K562 (cell line): ENCODE results near the gene FAM53C. TPM values are rescaled to one million over a fixed set of nuclear protein-coding genes. Genes with fewer than 3 reads are reported as not detected.

ENCODE experiments used
- CBX1 ChIP-seq: sonication (generic); IDR thresholded peaks from 2 replicates; pipeline ENCODE4 v1.6.1; 2016; ENCODE audit warnings: antibody characterized with exemption, low read depth, mild to moderate bottlenecking
- CHD4 ChIP-seq: fragments of 200-600 bp; sonication (generic); IDR thresholded peaks from 3 replicates; pipeline ENCODE4 v1.6.1; 2012; ENCODE audit warnings: low read depth, mild to moderate bottlenecking, mixed read lengths, low read length, inconsistent platforms; ENCODE audit not compliant: insufficient read depth, insufficient replicate concordance, poor library complexity, severe bottlenecking
- CSDE1 ChIP-seq, 2 experiments: fragments of 450-650 bp; IDR thresholded peaks; 2 replicates each; pipeline ENCODE4 v1.6.1; 2016; ENCODE audit warnings: mild to moderate bottlenecking in 1 of 2
- DACH1 ChIP-seq: fragments of 450-650 bp; IDR thresholded peaks from 2 replicates; pipeline ENCODE4 v1.6.1; 2018; ENCODE audit not compliant: partially characterized antibody
- EGR1 ChIP-seq: fragments of 450-650 bp; conservative IDR thresholded peaks from 2 replicates; pipeline ENCODE4 v1.6.1; 2017; ENCODE audit warnings: mild to moderate bottlenecking
- ELF1 ChIP-seq: fragments of 200-800 bp; sonication (Bioruptor generic); IDR thresholded peaks from 2 replicates; pipeline ENCODE4 v1.6.1; 2016; ENCODE audit warnings: missing genetic modification characterization, missing compliant biosample characterization
- ETV1 ChIP-seq: fragments of 450-650 bp; conservative IDR thresholded peaks from 2 replicates; pipeline ENCODE4 v1.6.1; 2016; ENCODE audit warnings: missing genetic modification characterization, control low read depth, low read depth, missing compliant biosample characterization
- FIP1L1 ChIP-seq: fragments of 200-400 bp; formaldehyde crosslinking; IDR thresholded peaks from 2 replicates; pipeline ENCODE4 v1.6.1; 2018; ENCODE audit warnings: mild to moderate bottlenecking, low read depth, low read length; ENCODE audit not compliant: poor library complexity, severe bottlenecking
- GTF2A2 ChIP-seq: IDR thresholded peaks from 2 replicates; pipeline ENCODE4 v1.6.1; 2016; ENCODE audit warnings: mild to moderate bottlenecking, missing genetic modification characterization, missing compliant biosample characterization
- GTF3C2 ChIP-seq: IDR thresholded peaks from 3 replicates; pipeline ENCODE4 v1.6.1; 2011; ENCODE audit warnings: borderline replicate concordance, mild to moderate bottlenecking, moderate library complexity; ENCODE audit not compliant: insufficient read length; ENCODE audit errors: extremely low read depth
- HNRNPH1 ChIP-seq: fragments of 200-400 bp; formaldehyde crosslinking; optimal IDR thresholded peaks from 2 replicates; pipeline ENCODE3; 2017; ENCODE audit warnings: low read depth, mild to moderate bottlenecking, low read length, moderate library complexity
- IFI16 ChIP-seq: fragments of 250-450 bp; sonication (Bioruptor Pico); IDR thresholded peaks from 2 replicates; pipeline ENCODE4 v2.1.2; 2022; ENCODE audit warnings: mild to moderate bottlenecking, inconsistent platforms
- SLC30A9 ChIP-seq: fragments of 250-450 bp; sonication (Bioruptor Pico); IDR thresholded peaks from 2 replicates; pipeline ENCODE4 v1.8.0; 2022; ENCODE audit warnings: mild to moderate bottlenecking, moderate library complexity
- SMAD3 ChIP-seq: fragments of 450-650 bp; formaldehyde crosslinking; conservative IDR thresholded peaks from 2 replicates; pipeline ENCODE4 v1.4.0; 2020; ENCODE audit warnings: mild to moderate bottlenecking
- TAF7 ChIP-seq: fragments of 450-650 bp; IDR thresholded peaks from 2 replicates; pipeline ENCODE4 v1.6.1; 2016; ENCODE audit warnings: missing genetic modification characterization, missing compliant biosample characterization
- TRIM25 ChIP-seq: fragments of 450-650 bp; IDR thresholded peaks from 2 replicates; pipeline ENCODE4 v1.7.0; 2016; ENCODE audit warnings: borderline replicate concordance
- ZNF551 ChIP-seq: fragments of 250-450 bp; sonication (Bioruptor Pico); IDR thresholded peaks from 2 replicates; pipeline ENCODE4 v1.5.0; 2021; ENCODE audit warnings: mild to moderate bottlenecking, moderate library complexity
- ZNF766 ChIP-seq: fragments of 200-800 bp; sonication (Bioruptor generic); conservative IDR thresholded peaks from 2 replicates; pipeline ENCODE4 v1.6.1; 2016; ENCODE audit warnings: missing genetic modification characterization, missing compliant biosample characterization
- polyA plus RNA-seq, 8 experiments: library from polyadenylated mRNA; depleted of rRNA in 4 of 8; stranded (reverse) in 5 of 8; unstranded in 3 of 8; fragments of >200 nt; fragmentation: Nextera tagmentation in 2 of 8; fragmentation: Illumina TruSeq in 1 of 8; extraction: Ambion mirVana in 2 of 8; extraction: Trizol in 1 of 8; gene quantifications; 2 replicates each; pipeline versions ENCODE4 v1.2.1 to v1.2.3, GENCODE V29; 2011 to 2014; ENCODE audit warnings: inconsistent platforms in 1 of 8, missing spikeins in 1 of 8
- total RNA-seq, 7 experiments: library from RNA; depleted of rRNA in 6 of 7; stranded (reverse); fragments of >200 nt in 6 of 7; fragmentation: Illumina TruSeq in 2 of 7; extraction: Trizol in 2 of 7; gene quantifications; 2 replicates each; pipeline versions ENCODE4 v1.2.1 to v1.2.3, GENCODE V29; 2011 to 2021; ENCODE audit warnings: low replicate concordance in 1 of 7
- TF ChIP-seq, protein P1 (sequence below), 2 experiments: fragments of 450-650 bp in 1 of 2; IDR thresholded peaks; 2 replicates each; pipeline ENCODE4 v1.6.1; 2011 to 2017; ENCODE audit warnings: low read depth in 2 of 2, antibody characterized with exemption in 1 of 2, borderline replicate concordance in 1 of 2, low read length in 1 of 2, mild to moderate bottlenecking in 1 of 2, mixed read lengths in 1 of 2; ENCODE audit not compliant: control insufficient read depth in 1 of 2

Gene FAM53C
- total and polyA plus RNA-seq, 9 of the 15 experiments (the other 6 are each of a cell fraction or from before 2014, with no cell fraction given) = 9.7 to 38.5 (median 25.2) TPM

- TF ChIP-seq GTF3C2 (no peak), CHD4 (no peak), EGR1 (no peak), IFI16 (CRISPR knock-in tag) (no peak), SMAD3 (CRISPR knock-in tag) (no peak), TRIM25 (no peak), ETV1 (tag) (no peak), CSDE1 (IDR thresholded peaks at IDR 0.05) (peak in 1 of 2 experiments; percentile 53; a peak in 1 of 4 replicates), DACH1 (no peak), FIP1L1 (no peak), CBX1 (no peak), TAF7 (tag) (0 out of 2 replicates have a peak, but pooled peaks have one; percentile 62), ELF1 (tag) (no peak), HNRNPH1 (no peak), ZNF766 (CRISPR knock-in tag) (no peak), SLC30A9 (CRISPR knock-in tag) (no peak), GTF2A2 (no peak), ZNF551 (no peak)
- TF ChIP-seq, protein P1, sequence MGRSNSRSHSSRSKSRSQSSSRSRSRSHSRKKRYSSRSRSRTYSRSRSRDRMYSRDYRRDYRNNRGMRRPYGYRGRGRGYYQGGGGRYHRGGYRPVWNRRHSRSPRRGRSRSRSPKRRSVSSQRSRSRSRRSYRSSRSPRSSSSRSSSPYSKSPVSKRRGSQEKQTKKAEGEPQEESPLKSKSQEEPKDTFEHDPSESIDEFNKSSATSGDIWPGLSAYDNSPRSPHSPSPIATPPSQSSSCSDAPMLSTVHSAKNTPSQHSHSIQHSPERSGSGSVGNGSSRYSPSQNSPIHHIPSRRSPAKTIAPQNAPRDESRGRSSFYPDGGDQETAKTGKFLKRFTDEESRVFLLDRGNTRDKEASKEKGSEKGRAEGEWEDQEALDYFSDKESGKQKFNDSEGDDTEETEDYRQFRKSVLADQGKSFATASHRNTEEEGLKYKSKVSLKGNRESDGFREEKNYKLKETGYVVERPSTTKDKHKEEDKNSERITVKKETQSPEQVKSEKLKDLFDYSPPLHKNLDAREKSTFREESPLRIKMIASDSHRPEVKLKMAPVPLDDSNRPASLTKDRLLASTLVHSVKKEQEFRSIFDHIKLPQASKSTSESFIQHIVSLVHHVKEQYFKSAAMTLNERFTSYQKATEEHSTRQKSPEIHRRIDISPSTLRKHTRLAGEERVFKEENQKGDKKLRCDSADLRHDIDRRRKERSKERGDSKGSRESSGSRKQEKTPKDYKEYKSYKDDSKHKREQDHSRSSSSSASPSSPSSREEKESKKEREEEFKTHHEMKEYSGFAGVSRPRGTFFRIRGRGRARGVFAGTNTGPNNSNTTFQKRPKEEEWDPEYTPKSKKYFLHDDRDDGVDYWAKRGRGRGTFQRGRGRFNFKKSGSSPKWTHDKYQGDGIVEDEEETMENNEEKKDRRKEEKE (IDR thresholded peaks at IDR 0.05; ENCODE audit: borderline replicate concordance in 1 of 2, control insufficient read depth in 1 of 2, low read depth in 2 of 2, low read length in 1 of 2) = no peak
These were observed 6.4 kb upstream of the FAM53C start, which contains the start of gene CDC25C (continued) for GRCh38 chr5:138331449-138332368.
